Hematopoietic multipotent progenitor cell treated with erythropoietin and hydrocortisone succinate and interleukin-3 and kit ligand, for 15 days (in vitro differentiated cells): ENCODE measurements around the gene NMNAT3.

Experiments
- DNase-seq: peaks from one replicate; pipeline ENCODE4 v3.0.0-alpha.2; 2015; ENCODE audit warnings: low spot score

The NMNAT3 gene

GRCh38 chr3:139675327-139675726 is 2.4 kb downstream of the NMNAT3 start:
- DNase-seq = peak; percentile 53

- no peak for DNase-seq
Observed at GRCh38 chr3:139674571-139675260, 3.1 kb downstream of the NMNAT3 start.

- no peak for DNase-seq
Observed at GRCh38 chr3:139672884-139673283, 4.9 kb downstream of the NMNAT3 start.

- no peak for DNase-seq
Observed at GRCh38 chr3:139671863-139672646, 5.7 kb downstream of the NMNAT3 start.

GRCh38 chr3:139671107-139671506 is 6.7 kb downstream of the NMNAT3 start:
- DNase-seq = no peak

- DNase-seq = no peak
Observed at GRCh38 chr3:139670196-139670595, 7.6 kb downstream of the NMNAT3 start.

GRCh38 chr3:139668332-139668731 is 9.4 kb downstream of the NMNAT3 start:
- DNase-seq = no peak

- no peak for DNase-seq
Observed at GRCh38 chr3:139664958-139665357, 12.8 kb downstream of the NMNAT3 start.

GRCh38 chr3:139660269-139660668 is 17.5 kb downstream of the NMNAT3 start:
- DNase-seq = no peak

- no peak for DNase-seq
Observed at GRCh38 chr3:139659511-139659910, 18.3 kb downstream of the NMNAT3 start.

- no peak for DNase-seq
Observed at GRCh38 chr3:139657936-139658335, 19.8 kb downstream of the NMNAT3 start.

GRCh38 chr3:139657434-139657833 is 20.3 kb downstream of the NMNAT3 start:
- no peak for DNase-seq

- DNase-seq = no peak
Observed at GRCh38 chr3:139655909-139656595, 21.7 kb downstream of the NMNAT3 start.

- no peak for DNase-seq
Observed at GRCh38 chr3:139654637-139655365, 23.0 kb downstream of the NMNAT3 start.

- no peak for DNase-seq
Observed at GRCh38 chr3:139653582-139653981, 24.2 kb downstream of the NMNAT3 start.

GRCh38 chr3:139652561-139652960 is 25.2 kb downstream of the NMNAT3 start:
- DNase-seq = no peak

GRCh38 chr3:139647866-139648435 is 29.8 kb downstream of the NMNAT3 start:
- peak; percentile 5 for DNase-seq

- no peak for DNase-seq
Observed at GRCh38 chr3:139646512-139646911, 31.3 kb downstream of the NMNAT3 start.

GRCh38 chr3:139642996-139643395 is 34.8 kb downstream of the NMNAT3 start:
- DNase-seq = no peak

- DNase-seq = no peak
Observed at GRCh38 chr3:139640456-139640855, 37.3 kb downstream of the NMNAT3 start.

GRCh38 chr3:139639662-139640061 is 38.1 kb downstream of the NMNAT3 start:
- no peak for DNase-seq

GRCh38 chr3:139638518-139638917 is 39.3 kb downstream of the NMNAT3 start:
- no peak for DNase-seq
